IMR-90 (cell line): ENCODE results near the gene LYRM4. TPM values are rescaled to one million over a fixed set of nuclear protein-coding genes. Genes with fewer than 3 reads are reported as not detected.
"Not testable (repeated sequence)": the region's sequence is repeated elsewhere in the genome, so short reads cannot be mapped to it uniquely, and the experiment has no call there.

ENCODE experiments used
- ATAC-seq: fragments of 200-7000 bp; cut with Tn5 transposase; 2 replicates; pipeline ENCODE4 v1.9.1; 2020; ENCODE audit warnings: low read depth, mild to moderate bottlenecking, moderate library complexity
- BruUV-seq: library from RNA; stranded (reverse); fragments of 400-500 nt; replicated peaks from 2 replicates; lab custom pipeline; 2021; lab: Mats Ljungman, UMichigan
- CTCF ChIA-PET: fragments of 300-600 bp; formaldehyde crosslinking; extraction: SDS; loops from one replicate; lab custom pipeline; 2021; ENCODE audit warnings: antibody characterized with exemption; lab: Yijun Ruan, JAX
- POLR2A ChIA-PET: fragments of 300-600 bp; sonication (Branson Sonifier 250); formaldehyde crosslinking; loops from one replicate; lab custom pipeline; 2022; ENCODE audit warnings: antibody characterized with exemption; ENCODE audit not compliant: unreplicated experiment; lab: Charles Lee
- DNase-seq: peaks from one replicate; pipeline ENCODE4 v3.0.0; 2013
- H2AFZ ChIP-seq: replicated peaks from 2 replicates; pipeline ENCODE3; 2013; ENCODE audit warnings: low read length, mild to moderate bottlenecking; ENCODE audit not compliant: poor library complexity
- H2AK5ac ChIP-seq: 2 replicates; pipeline ENCODE4 v1.6.1; 2013; ENCODE audit warnings: low read depth, low read length, inconsistent platforms
- H2AK9ac ChIP-seq: replicated peaks from 2 replicates; pipeline ENCODE3; 2013; ENCODE audit warnings: mild to moderate bottlenecking, low read depth, low read length, moderate library complexity; ENCODE audit not compliant: poor library complexity
- H2BK120ac ChIP-seq: 2 replicates; pipeline ENCODE4 v1.6.1; 2013; ENCODE audit warnings: low read depth, low read length, inconsistent platforms
- H2BK15ac ChIP-seq: 3 replicates; pipeline ENCODE4 v1.6.1; 2013; ENCODE audit warnings: low read depth, low read length, inconsistent platforms
- H2BK20ac ChIP-seq: 2 replicates; pipeline ENCODE4 v1.6.1; 2013; ENCODE audit warnings: low read depth, mild to moderate bottlenecking, inconsistent platforms, low read length, moderate library complexity
- H2BK5ac ChIP-seq: 2 replicates; pipeline ENCODE4 v1.6.1; 2013; ENCODE audit warnings: mild to moderate bottlenecking, low read depth, low read length, inconsistent platforms; ENCODE audit not compliant: poor library complexity, severe bottlenecking
- H3K14ac ChIP-seq: replicated peaks from 2 replicates; pipeline ENCODE4 v1.6.1; 2013; ENCODE audit warnings: low read depth, low read length, inconsistent platforms
- H3K18ac ChIP-seq: 2 replicates; pipeline ENCODE4 v1.6.1; 2013; ENCODE audit warnings: low read depth, low read length, control low read depth
- H3K23ac ChIP-seq: 2 replicates; pipeline ENCODE4 v1.6.1; 2013; ENCODE audit warnings: low read depth, low read length, inconsistent platforms
- H3K27ac ChIP-seq: 2 replicates; pipeline ENCODE4 v1.5.1; 2013; ENCODE audit warnings: mild to moderate bottlenecking, control low read depth, low read length; ENCODE audit not compliant: insufficient read depth
- H3K27me3 ChIP-seq: 2 replicates; pipeline ENCODE4 v1.6.1; 2013; ENCODE audit warnings: low read length; ENCODE audit not compliant: control insufficient read depth, insufficient read depth
- H3K36me3 ChIP-seq: 2 replicates; pipeline ENCODE4 v1.6.1; 2013; ENCODE audit warnings: low read length, mixed read lengths; ENCODE audit not compliant: control insufficient read depth, insufficient read depth
- H3K4ac ChIP-seq: 2 replicates; pipeline ENCODE4 v1.6.1; 2013; ENCODE audit warnings: low read depth, low read length, inconsistent platforms
- H3K4me1 ChIP-seq: 2 replicates; pipeline ENCODE4 v1.6.1; 2013; ENCODE audit warnings: low read length, mixed read lengths; ENCODE audit not compliant: control insufficient read depth, insufficient read depth
- H3K4me2 ChIP-seq: 2 replicates; pipeline ENCODE4 v1.6.1; 2013; ENCODE audit warnings: low read depth, mild to moderate bottlenecking, control low read depth, low read length, moderate library complexity
- H3K4me3 ChIP-seq: 2 replicates; pipeline ENCODE4 v1.5.1; 2013; ENCODE audit warnings: low read depth, mild to moderate bottlenecking, control low read depth, low read length, moderate library complexity; ENCODE audit not compliant: insufficient read depth
- H3K56ac ChIP-seq: 2 replicates; pipeline ENCODE4 v1.6.1; 2013; ENCODE audit warnings: low read length, inconsistent platforms; ENCODE audit not compliant: insufficient read depth; ENCODE audit errors: extremely low read depth
- H3K79me1 ChIP-seq, 2 experiments: 2 replicates each; pipeline ENCODE4 v1.6.1; 2013; ENCODE audit warnings: low read length in 2 of 2, inconsistent platforms in 1 of 2, low read depth in 1 of 2
- H3K9ac ChIP-seq: 2 replicates; pipeline ENCODE4 v1.6.1; 2013; ENCODE audit warnings: low read depth, low read length, control low read depth
- H3K9me1 ChIP-seq: 2 replicates; pipeline ENCODE4 v1.6.1; 2013; ENCODE audit warnings: low read length, inconsistent platforms; ENCODE audit not compliant: insufficient read depth
- H3K9me3 ChIP-seq: 2 replicates; pipeline ENCODE4 v1.6.1; 2013; ENCODE audit warnings: low read length; ENCODE audit not compliant: control insufficient read depth, insufficient read depth
- H4K20me1 ChIP-seq: 2 replicates; pipeline ENCODE4 v1.6.1; 2013; ENCODE audit warnings: low read length, inconsistent platforms; ENCODE audit not compliant: insufficient read depth
- H4K5ac ChIP-seq: 2 replicates; pipeline ENCODE4 v1.6.1; 2013; ENCODE audit warnings: mild to moderate bottlenecking, low read depth, low read length, control low read depth
- H4K8ac ChIP-seq, 2 experiments: 2 replicates each; pipeline ENCODE4 v1.6.1; 2013; ENCODE audit warnings: low read depth in 2 of 2, low read length in 2 of 2, control low read depth in 1 of 2, inconsistent platforms in 1 of 2
- H4K91ac ChIP-seq: 2 replicates; pipeline ENCODE4 v1.6.1; 2013; ENCODE audit warnings: low read depth, low read length, inconsistent platforms; ENCODE audit not compliant: insufficient read depth
- WGBS, 2 experiments: methylation state at CpG; one replicate each; pipeline versions ENCODE4 v1.1.5 to v1.1.7; 2013; ENCODE audit warnings: missing lambda C conversion rate in 2 of 2; ENCODE audit not compliant: insufficient read length in 1 of 2; ENCODE audit errors: extremely low coverage in 2 of 2; 5-methylcytosine and 5-hydroxymethylcytosine counted together
- dilution Hi-C: fragments of 300-500 bp; cut with HindIII; formaldehyde crosslinking; loops from one replicate; pipeline ENCODE4 v1.14.3; 2018; ENCODE audit warnings: low sequenced_read_pairs; ENCODE audit not compliant: unreplicated experiment
- in situ Hi-C: fragments of 300-500 bp; cut with MboI; formaldehyde crosslinking; loops from 3 replicates; pipeline ENCODE4 v1.14.3; 2019; ENCODE audit warnings: low sequenced_read_pairs, inconsistent platforms, mixed read lengths
- intact Hi-C: fragments of 100-400 bp; cut with micrococcal nuclease; formaldehyde crosslinking; loops from 2 replicates; pipeline ENCODE4 v1.10.0; 2022
- polyA plus RNA-seq, 3 experiments: library from polyadenylated mRNA; depleted of rRNA; stranded (reverse); fragments of >200 nt; gene quantifications; 2 replicates each; pipeline ENCODE4 v1.2.3, GENCODE V29; 2012; ENCODE audit warnings: low replicate concordance in 1 of 3
- total RNA-seq: library from RNA; depleted of rRNA; stranded (reverse); fragments of >200 nt; gene quantifications from 2 replicates; pipeline ENCODE4 v1.2.3, GENCODE V29; 2012

Gene LYRM4
- total and polyA plus RNA-seq, 2 of the 4 experiments (the other 2 are of a cell fraction): 11.5 to 26.6 TPM

GRCh38 chr6:5120543-5120942 lies 140.2 kb downstream of the LYRM4 start:
- dilution Hi-C loops, ATAC-seq, H3K23ac ChIP-seq, H2BK120ac ChIP-seq, H2AFZ ChIP-seq, H2BK5ac ChIP-seq, H4K5ac ChIP-seq, H3K4me2 ChIP-seq, H2BK15ac ChIP-seq, DNase-seq, H3K79me1 ChIP-seq, H3K9me3 ChIP-seq, H3K4me1 ChIP-seq, BruUV-seq, H3K4ac ChIP-seq, H2AK5ac ChIP-seq, H3K18ac ChIP-seq, H3K36me3 ChIP-seq, H2AK9ac ChIP-seq, H3K4me3 ChIP-seq, H3K27me3 ChIP-seq, H3K27ac ChIP-seq, POLR2A ChIA-PET, H3K56ac ChIP-seq, in situ Hi-C loops, CTCF ChIA-PET, H4K8ac ChIP-seq, intact Hi-C loops, H3K14ac ChIP-seq, H2BK20ac ChIP-seq, H4K91ac ChIP-seq, H3K9ac ChIP-seq: not testable (repeated sequence)
- Histone ChIP-seq H3K9me1 (peaks cover 12% of the 10 kb centered on the region), H4K20me1 (peaks cover 16% of the 10 kb centered on the region; the same call in 1 of the 2 replicates)
- 100% methylated on average over 4 of the region's 8 CpGs; no CpG with 5 or more reads in 1 of the 2 experiments for WGBS, 2 experiments
